ENCODE results near the gene CLEC11A.
"Not testable (repeated sequence)": the region's sequence is repeated elsewhere in the genome, so short reads cannot be mapped to it uniquely, and the experiment has no call there.

CLEC11A gene

GRCh38 chr19:50759886-50760285, 36.7 kb downstream of the CLEC11A start:
- POLR2A ChIA-PET, result no interaction called here
- H3K4me3 ChIP-seq (ENCODE audit: low read depth, low read length), result no peak overlapping the region
- CTCF ChIA-PET, result interaction anchor here (1.7 kb wide), 1 partner anchor 21 kb away, joined by 3 read pairs; no protein-coding TSS in a partner anchor
- no peak for DNase-seq (ENCODE audit: low read depth, low spot score)
- TF ChIP-seq CTCF (IDR thresholded peaks at IDR 0.05; ENCODE audit: insufficient read depth, low read length, missing control alignments), result no peak

- POLR2A ChIA-PET; CTCF ChIA-PET; DNase-seq (ENCODE audit: low read depth, low spot score); H3K4me3 ChIP-seq (ENCODE audit: low read depth, low read length): not testable (repeated sequence)
These were observed 38.3 kb downstream of the CLEC11A start for GRCh38 chr19:50761501-50761900.

- CTCF ChIA-PET; H3K4me3 ChIP-seq (ENCODE audit: low read depth, low read length); POLR2A ChIA-PET; DNase-seq (ENCODE audit: low read depth, low spot score): not testable (repeated sequence)
These were observed 40.4 kb downstream of the CLEC11A start for GRCh38 chr19:50763521-50763920.

GRCh38 chr19:50764409-50764808, 41.2 kb downstream of the CLEC11A start:
- DNase-seq (ENCODE audit: low read depth, low spot score), result no peak
- no peak overlapping the region for H3K4me3 ChIP-seq (ENCODE audit: low read depth, low read length)
- no peak for TF ChIP-seq CTCF (IDR thresholded peaks at IDR 0.05; ENCODE audit: insufficient read depth, low read length, missing control alignments)
- CTCF ChIA-PET, result interaction anchor here (1.0 kb wide), 1 partner anchor 8 kb away, joined by 3 read pairs; no protein-coding TSS in a partner anchor
- POLR2A ChIA-PET, result interaction anchor here (0.6 kb wide), 1 partner anchor 34 kb away, joined by 3 read pairs; no protein-coding TSS in a partner anchor

- H3K4me3 ChIP-seq (ENCODE audit: low read depth, low read length); DNase-seq (ENCODE audit: low read depth, low spot score): not testable (repeated sequence)
- POLR2A ChIA-PET, result interaction anchor here (0.6 kb wide), 1 partner anchor 903 kb away, joined by 3 read pairs; no protein-coding TSS in a partner anchor
- CTCF ChIA-PET, result interaction anchor here (1.4 kb wide), 1 partner anchor 42 kb away, joined by 3 read pairs; no protein-coding TSS in a partner anchor
These were observed 43.6 kb downstream of the CLEC11A start for GRCh38 chr19:50766746-50767145.

- ChIA-PET CTCF (interaction anchor here (1.4 kb wide), 1 partner anchor 42 kb away, joined by 3 read pairs; no protein-coding TSS in a partner anchor), POLR2A (interaction anchor here (0.6 kb wide), 1 partner anchor 904 kb away, joined by 3 read pairs; no protein-coding TSS in a partner anchor)
- H3K4me3 ChIP-seq (ENCODE audit: low read depth, low read length); DNase-seq (ENCODE audit: low read depth, low spot score): not testable (repeated sequence)
These were observed 44.1 kb downstream of the CLEC11A start for GRCh38 chr19:50767263-50767662.

GRCh38 chr19:50768277-50768676, 45.1 kb downstream of the CLEC11A start:
- ChIA-PET POLR2A (no interaction called here), CTCF (interaction anchor here (1.4 kb wide), 1 partner anchor 43 kb away, joined by 3 read pairs; no protein-coding TSS in a partner anchor)
- DNase-seq (ENCODE audit: low read depth, low spot score), result no peak
- H3K4me3 ChIP-seq (ENCODE audit: low read depth, low read length), result no peak overlapping the region
- TF ChIP-seq CTCF (IDR thresholded peaks at IDR 0.05; ENCODE audit: insufficient read depth, low read length, missing control alignments), result no peak

GRCh38 chr19:50770164-50770563, 47.0 kb downstream of the CLEC11A start, which contains the start of gene GPR32:
Gene GPR32, plus strand, starts transcription at chr19:50770464. Its CDS starts 137 bp downstream, at chr19:50770601.
- POLR2A ChIA-PET; CTCF ChIA-PET; DNase-seq (ENCODE audit: low read depth, low spot score); H3K4me3 ChIP-seq (ENCODE audit: low read depth, low read length): not testable (repeated sequence)

GRCh38 chr19:50770888-50771287, 47.7 kb downstream of the CLEC11A start:
- ChIA-PET POLR2A (no interaction called here), CTCF (no interaction called here)

More at GRCh38 chr19:50770888-50771287, 47.7 kb downstream of the CLEC11A start:
- no peak for TF ChIP-seq CTCF (IDR thresholded peaks at IDR 0.05; ENCODE audit: insufficient read depth, low read length, missing control alignments)
- DNase-seq (ENCODE audit: low read depth, low spot score), result no peak
- no peak overlapping the region for H3K4me3 ChIP-seq (ENCODE audit: low read depth, low read length)
